Testis (tissue), 2 donors: ENCODE data around the gene ARIH1.

Experiments
- CTCF ChIP-seq, 3 experiments: fragments of 450-650 bp in 2 of 3; fragments of 200-600 bp in 1 of 3; sonication (generic) in 1 of 3; IDR thresholded peaks; one replicate each; pipeline ENCODE4 v1.5.1; 2016 to 2019; ENCODE audit warnings: antibody characterized with exemption in 3 of 3, mild to moderate bottlenecking in 2 of 3, moderate library complexity in 1 of 3
- POLR2A ChIP-seq: fragments of 450-650 bp; IDR thresholded peaks from one replicate; pipeline ENCODE4 v1.6.1; 2017; ENCODE audit warnings: antibody characterized with exemption, mild to moderate bottlenecking, moderate library complexity

- TF ChIP-seq CTCF (IDR thresholded peaks at IDR 0.05) (no peak), POLR2A (no peak)
Observed at GRCh38 chr15:72604794-72605193, 130.7 kb downstream of the ARIH1 start.
